Heart left ventricle (tissue), 13 donors: ENCODE results near the gene ATP2C1.

Source experiments
- CTCF ChIP-seq, 12 donors: fragments of 200-600 bp; sonication (generic) in 4 of 12; IDR thresholded peaks; one replicate each; pipeline versions ENCODE4 v1.5.0 to v1.8.0; 2018 to 2022; ENCODE audit warnings: antibody characterized with exemption in 12 of 12, mild to moderate bottlenecking in 5 of 12
- POLR2A ChIP-seq, 2 donors: fragments of 450-650 bp; IDR thresholded peaks; one replicate each; pipeline ENCODE4 v1.6.1; 2017; ENCODE audit warnings: antibody characterized with exemption in 2 of 2, mild to moderate bottlenecking in 2 of 2, moderate library complexity in 2 of 2
- donor health status: ischemic (EF 13 %, LVEDD 7.1; RV severe dilation, severe dysfunction).
- donor health status: DM: no; HTN: yes; CAD: no.
- donor health status: DM: no; HTN: no; CAD: no.
- donor health status: ischemic (EF 25% LVEDD 6.9; RV normal size, moderate dysfunction).
- donor health status: ischemic (EF 25% LVEDD 5.7; RV mildly dilated, moderate dysfunction).
- donor health status: ischemic (EF 35%, LVEDD 5.7; RV mildly dilated, moderate dysfunction).
- donor health status: nonischemic (EF 11% LVEDD 7.7; RV severe dilation, severe dysfunction).
- donor health status: DM: yes; HTN: yes; CAD: no.
- donor health status: PGD.
- donor health status: ischemic (EF 29% LVEDD 5.4; RV normal size, mild dysfunction).
- donor health status: nonischemic (EF 23%, LVEDD 6.1; RV moderate dilation, normal function).

- TF ChIP-seq POLR2A (IDR thresholded peaks at IDR 0.05) (no peak), CTCF (IDR thresholded peaks at IDR 0.05) (no peak)
These were observed 137.8 kb downstream of the ATP2C1 start for GRCh38 chr3:131031660-131032059.
